PFSK-1 (cell line): ENCODE measurements around the gene KCNQ1OT1.

ENCODE experiments used
- FOXP2 ChIP-seq: optimal IDR thresholded peaks from 2 replicates; pipeline ENCODE3; 2011; ENCODE audit warnings: borderline replicate concordance, control low read depth, inconsistent platforms; ENCODE audit not compliant: insufficient read depth; ENCODE audit errors: extremely low read length, extremely low read depth
- POLR2AphosphoS5 ChIP-seq: IDR thresholded peaks from 2 replicates; pipeline ENCODE4 v1.6.1; 2012; ENCODE audit warnings: low read depth, mild to moderate bottlenecking, control low read depth, low read length, moderate library complexity
- SIN3A ChIP-seq: IDR thresholded peaks from 2 replicates; pipeline ENCODE4 v1.6.1; 2012; ENCODE audit warnings: mild to moderate bottlenecking, low read length, moderate library complexity, borderline replicate concordance; ENCODE audit not compliant: insufficient read depth
- TAF1 ChIP-seq: IDR thresholded peaks from 2 replicates; pipeline ENCODE4 v1.6.1; 2012; ENCODE audit warnings: low read length, control low read depth, borderline replicate concordance; ENCODE audit not compliant: insufficient read depth
- TF ChIP-seq, protein P1 (sequence below), 2 experiments: IDR thresholded peaks; 2 replicates each; pipeline versions ENCODE4 v1.6.1 to v1.8.0; 2011 to 2012; ENCODE audit warnings: low read depth in 2 of 2, low read length in 2 of 2, control low read depth in 1 of 2, inconsistent platforms in 1 of 2, mild to moderate bottlenecking in 1 of 2, moderate library complexity in 1 of 2; ENCODE audit not compliant: insufficient read depth in 1 of 2

The KCNQ1OT1 gene

DNA sequence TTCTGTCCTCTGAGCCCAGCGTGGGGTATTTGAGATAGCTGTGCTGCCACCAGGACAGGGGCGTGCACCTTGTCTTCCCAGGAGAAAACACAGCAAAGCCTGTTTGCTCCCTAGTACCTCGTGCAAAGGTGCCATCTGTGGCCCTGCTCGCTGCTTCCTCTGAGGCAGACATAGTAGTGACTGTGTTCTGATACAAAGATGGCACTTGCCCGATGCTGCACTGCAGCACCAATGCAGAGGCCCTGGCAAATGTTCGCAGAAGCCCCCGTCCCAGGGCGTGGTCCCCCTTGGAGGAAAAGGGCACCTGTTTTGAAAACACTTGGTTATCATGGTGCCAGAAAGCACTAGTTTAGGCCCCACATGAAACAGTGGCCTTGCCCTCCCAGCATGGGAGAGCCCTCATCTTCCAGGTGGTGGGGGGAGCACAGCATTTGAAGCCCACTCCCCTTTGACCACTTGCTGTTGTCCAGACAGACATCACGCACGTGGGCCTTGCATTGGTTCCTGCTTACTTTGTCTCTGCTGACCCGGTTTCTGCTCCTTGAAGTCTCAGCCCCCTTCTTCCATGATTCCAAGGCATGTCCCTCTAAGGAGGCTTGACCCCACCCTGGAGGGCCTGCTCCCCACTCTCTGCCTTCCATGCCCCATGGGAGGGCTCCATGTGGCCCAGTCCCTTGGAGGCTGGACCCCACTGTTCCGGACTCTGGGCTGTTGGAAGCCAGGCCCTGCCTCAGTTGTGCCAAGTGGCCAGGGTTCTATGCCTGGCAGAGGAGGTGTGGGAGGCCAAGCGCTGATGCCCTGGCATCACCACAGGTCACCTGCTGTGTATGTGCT, 109.4 kb downstream of the KCNQ1OT1 start:
- TF ChIP-seq TAF1 (no peak), FOXP2 (no peak), SIN3A (no peak), POLR2AphosphoS5 (no peak)
- TF ChIP-seq, protein P1, sequence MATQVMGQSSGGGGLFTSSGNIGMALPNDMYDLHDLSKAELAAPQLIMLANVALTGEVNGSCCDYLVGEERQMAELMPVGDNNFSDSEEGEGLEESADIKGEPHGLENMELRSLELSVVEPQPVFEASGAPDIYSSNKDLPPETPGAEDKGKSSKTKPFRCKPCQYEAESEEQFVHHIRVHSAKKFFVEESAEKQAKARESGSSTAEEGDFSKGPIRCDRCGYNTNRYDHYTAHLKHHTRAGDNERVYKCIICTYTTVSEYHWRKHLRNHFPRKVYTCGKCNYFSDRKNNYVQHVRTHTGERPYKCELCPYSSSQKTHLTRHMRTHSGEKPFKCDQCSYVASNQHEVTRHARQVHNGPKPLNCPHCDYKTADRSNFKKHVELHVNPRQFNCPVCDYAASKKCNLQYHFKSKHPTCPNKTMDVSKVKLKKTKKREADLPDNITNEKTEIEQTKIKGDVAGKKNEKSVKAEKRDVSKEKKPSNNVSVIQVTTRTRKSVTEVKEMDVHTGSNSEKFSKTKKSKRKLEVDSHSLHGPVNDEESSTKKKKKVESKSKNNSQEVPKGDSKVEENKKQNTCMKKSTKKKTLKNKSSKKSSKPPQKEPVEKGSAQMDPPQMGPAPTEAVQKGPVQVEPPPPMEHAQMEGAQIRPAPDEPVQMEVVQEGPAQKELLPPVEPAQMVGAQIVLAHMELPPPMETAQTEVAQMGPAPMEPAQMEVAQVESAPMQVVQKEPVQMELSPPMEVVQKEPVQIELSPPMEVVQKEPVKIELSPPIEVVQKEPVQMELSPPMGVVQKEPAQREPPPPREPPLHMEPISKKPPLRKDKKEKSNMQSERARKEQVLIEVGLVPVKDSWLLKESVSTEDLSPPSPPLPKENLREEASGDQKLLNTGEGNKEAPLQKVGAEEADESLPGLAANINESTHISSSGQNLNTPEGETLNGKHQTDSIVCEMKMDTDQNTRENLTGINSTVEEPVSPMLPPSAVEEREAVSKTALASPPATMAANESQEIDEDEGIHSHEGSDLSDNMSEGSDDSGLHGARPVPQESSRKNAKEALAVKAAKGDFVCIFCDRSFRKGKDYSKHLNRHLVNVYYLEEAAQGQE (IDR thresholded peaks at IDR 0.05; ENCODE audit: insufficient read depth in 1 of 2, low read depth in 2 of 2, low read length in 2 of 2), result no peak

DNA sequence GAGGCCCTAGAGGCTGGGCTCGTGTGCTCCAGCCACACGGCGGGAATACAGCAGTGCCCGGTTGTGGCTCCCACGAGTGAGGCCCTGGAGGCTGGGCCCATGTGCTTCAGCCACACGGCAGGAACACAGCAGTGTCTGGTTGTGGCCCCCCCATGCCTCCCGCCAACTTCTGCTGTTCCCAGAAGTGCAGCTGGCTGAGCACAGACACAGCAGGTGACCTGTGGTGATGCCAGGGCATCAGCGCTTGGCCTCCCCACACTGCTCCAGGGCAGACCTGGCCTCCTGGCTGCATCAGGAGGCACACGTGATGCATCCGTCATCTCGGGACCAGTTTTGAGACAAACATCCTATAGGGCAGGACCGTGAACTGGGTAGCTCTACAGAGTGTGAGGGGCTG, 110.3 kb downstream of the KCNQ1OT1 start:
- TF ChIP-seq SIN3A, result no peak
- TF ChIP-seq, protein P1 (IDR thresholded peaks at IDR 0.05; ENCODE audit: insufficient read depth in 1 of 2, low read depth in 2 of 2, low read length in 2 of 2), result no peak
- no peak for TF ChIP-seq POLR2AphosphoS5
- TF ChIP-seq TAF1, result no peak
- no peak for TF ChIP-seq FOXP2

DNA sequence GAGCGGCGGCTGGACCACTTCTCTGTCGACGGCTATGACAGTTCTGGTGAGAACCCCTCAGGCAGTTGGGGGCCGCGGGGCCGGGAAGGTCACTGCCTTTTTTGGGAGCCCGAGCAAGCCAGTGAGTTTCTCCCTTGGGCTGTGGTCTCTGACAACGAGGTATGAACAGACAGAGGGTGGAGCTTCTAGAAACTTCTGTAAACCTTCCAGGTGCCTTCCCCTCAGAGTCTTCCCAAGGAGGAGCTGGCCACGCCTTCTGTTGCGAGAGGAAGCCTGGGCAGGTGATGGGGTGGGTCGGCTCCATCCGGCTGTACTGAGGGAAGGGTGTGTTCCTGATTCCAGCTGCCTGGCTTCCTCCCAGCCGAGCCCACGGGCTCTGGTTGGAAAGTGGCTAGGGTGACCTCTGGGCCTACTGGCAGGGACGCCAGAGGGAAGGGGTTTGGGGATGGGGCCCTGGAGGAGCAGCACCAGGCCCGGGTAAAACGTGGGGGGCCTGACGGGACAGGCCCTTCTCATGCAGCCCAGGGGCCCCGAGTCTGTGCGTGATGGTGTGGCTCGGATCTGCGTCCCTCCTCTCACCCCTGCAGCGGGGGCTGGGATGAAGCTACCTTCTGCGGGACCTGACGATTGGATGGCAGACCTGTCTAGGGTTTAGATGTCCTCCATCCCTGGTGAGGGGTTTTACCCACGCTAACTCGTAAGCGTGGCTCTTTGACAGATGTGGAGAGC, 110.8 kb downstream of the KCNQ1OT1 start:
- TF ChIP-seq POLR2AphosphoS5, result no peak
- no peak for TF ChIP-seq TAF1
- TF ChIP-seq, protein P1 (IDR thresholded peaks at IDR 0.05; ENCODE audit: insufficient read depth in 1 of 2, low read depth in 2 of 2, low read length in 2 of 2), result no peak
- TF ChIP-seq SIN3A, result no peak
- no peak for TF ChIP-seq FOXP2

DNA sequence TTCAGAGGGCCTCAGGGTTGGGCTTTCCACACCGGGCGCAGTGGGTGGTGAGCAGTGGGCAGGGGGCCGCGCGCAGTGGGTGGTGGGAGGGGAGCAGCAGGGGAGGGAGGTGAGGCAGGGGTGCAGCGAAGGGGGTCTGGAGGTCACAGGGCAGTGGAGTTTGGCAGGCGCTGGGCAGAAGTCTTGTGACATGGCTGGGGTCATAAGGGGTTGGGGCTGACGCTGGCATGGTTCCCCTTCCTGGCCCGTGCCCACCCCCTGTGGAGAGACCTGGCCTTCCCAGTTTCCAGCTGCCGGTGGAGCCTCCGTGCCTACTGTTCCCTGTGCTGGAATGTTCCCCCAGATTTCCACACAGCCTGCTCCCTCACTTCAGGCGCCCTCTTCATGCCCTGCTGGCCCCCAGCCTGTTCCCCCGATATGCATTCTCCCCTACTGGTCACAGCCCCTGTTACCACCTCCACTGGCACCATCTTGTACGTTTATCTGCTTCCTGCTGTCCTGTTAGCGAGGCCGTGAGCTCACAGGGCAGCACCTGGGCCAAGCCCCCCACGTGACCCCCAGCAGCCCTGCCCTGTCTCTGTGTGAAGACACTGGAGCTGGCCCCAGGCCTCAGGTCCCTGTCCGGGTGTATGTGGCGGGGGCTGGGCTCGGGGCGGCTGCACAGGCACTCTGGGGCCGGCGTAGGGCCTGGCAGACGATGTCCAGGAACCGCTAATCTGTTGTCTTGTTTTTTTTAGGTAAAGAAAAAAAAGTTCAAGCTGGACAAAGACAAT, 111.6 kb downstream of the KCNQ1OT1 start:
- no peak for TF ChIP-seq POLR2AphosphoS5
- TF ChIP-seq FOXP2, result no peak
- no peak for TF ChIP-seq TAF1
- TF ChIP-seq, protein P1 (IDR thresholded peaks at IDR 0.05; ENCODE audit: insufficient read depth in 1 of 2, low read depth in 2 of 2, low read length in 2 of 2), result no peak
- TF ChIP-seq SIN3A, result no peak
